A549 treated with GW870086 at 1 μM for 4 hours (cell line): ENCODE measurements around the gene DIRAS3. TPM values are rescaled to one million over a fixed set of nuclear protein-coding genes. Genes with fewer than 3 reads are reported as not detected.

Experiments
- total RNA-seq: library from RNA; stranded (reverse); fragments of 200-300 nt; extraction: Qiagen RNA extraction; gene quantifications from 5 replicates; pipeline ENCODE4 v1.2.3, GENCODE V29; 2022; ENCODE audit warnings: low read depth

The DIRAS3 gene
- total RNA-seq: 1.0 to 1.5 TPM (median 1.1 TPM) in 5 replicates

GRCh38 chr1:68049941-68050878 is at the start of gene DIRAS3:
Gene DIRAS3 (minus strand): TSS chr1:68050627. CDS start chr1:68047297, 3,330 bp downstream.

Other genes with a start within 250 kb of the DIRAS3 start
- 49.1 to 75.6 TPM (median 66.8 TPM) in 5 replicates for gene GNG12, start 217.2 kb downstream of the DIRAS3 start, total RNA-seq
- gene WLS, start 181.9 kb upstream of the DIRAS3 start, total RNA-seq: 15.3 to 20.9 TPM (median 17.0 TPM) in 5 replicates